Keratinocyte (primary cell): Measurements from ENCODE around the gene RAD51AP2.

Experiments
- CTCF ChIP-seq, 3 experiments: IDR thresholded peaks in 1 of 3; conservative IDR thresholded peaks in 1 of 3; optimal IDR thresholded peaks in 1 of 3; 2 replicates in 2 of 3; 3 replicates in 1 of 3; pipeline versions ENCODE3 to v1.5.1; 2011; ENCODE audit warnings: low read length in 3 of 3, mild to moderate bottlenecking in 3 of 3, moderate library complexity in 2 of 3, control low read depth in 1 of 3, inconsistent platforms in 1 of 3; ENCODE audit not compliant: insufficient read depth in 2 of 3; ENCODE audit errors: extremely low read depth in 1 of 3
- EZH2 ChIP-seq: IDR thresholded peaks from one replicate; pipeline ENCODE4 v1.6.1; 2012; ENCODE audit warnings: inconsistent platforms, mild to moderate bottlenecking, low read length, moderate library complexity

GRCh38 chr2:17543131-17543660, 25.0 kb upstream of the RAD51AP2 start:
- no peak for TF ChIP-seq EZH2
- TF ChIP-seq CTCF (optimal IDR thresholded peaks at IDR 0.05 in 1 of 3, IDR thresholded peaks at IDR 0.05 in 1 of 3, conservative IDR thresholded peaks at IDR 0.05 in 1 of 3; ENCODE audit: extremely low read depth in 1 of 3, insufficient read depth in 2 of 3, low read length in 3 of 3): no peak
